ENCODE measurements around the gene LHX6.

Gene LHX6

DNA sequence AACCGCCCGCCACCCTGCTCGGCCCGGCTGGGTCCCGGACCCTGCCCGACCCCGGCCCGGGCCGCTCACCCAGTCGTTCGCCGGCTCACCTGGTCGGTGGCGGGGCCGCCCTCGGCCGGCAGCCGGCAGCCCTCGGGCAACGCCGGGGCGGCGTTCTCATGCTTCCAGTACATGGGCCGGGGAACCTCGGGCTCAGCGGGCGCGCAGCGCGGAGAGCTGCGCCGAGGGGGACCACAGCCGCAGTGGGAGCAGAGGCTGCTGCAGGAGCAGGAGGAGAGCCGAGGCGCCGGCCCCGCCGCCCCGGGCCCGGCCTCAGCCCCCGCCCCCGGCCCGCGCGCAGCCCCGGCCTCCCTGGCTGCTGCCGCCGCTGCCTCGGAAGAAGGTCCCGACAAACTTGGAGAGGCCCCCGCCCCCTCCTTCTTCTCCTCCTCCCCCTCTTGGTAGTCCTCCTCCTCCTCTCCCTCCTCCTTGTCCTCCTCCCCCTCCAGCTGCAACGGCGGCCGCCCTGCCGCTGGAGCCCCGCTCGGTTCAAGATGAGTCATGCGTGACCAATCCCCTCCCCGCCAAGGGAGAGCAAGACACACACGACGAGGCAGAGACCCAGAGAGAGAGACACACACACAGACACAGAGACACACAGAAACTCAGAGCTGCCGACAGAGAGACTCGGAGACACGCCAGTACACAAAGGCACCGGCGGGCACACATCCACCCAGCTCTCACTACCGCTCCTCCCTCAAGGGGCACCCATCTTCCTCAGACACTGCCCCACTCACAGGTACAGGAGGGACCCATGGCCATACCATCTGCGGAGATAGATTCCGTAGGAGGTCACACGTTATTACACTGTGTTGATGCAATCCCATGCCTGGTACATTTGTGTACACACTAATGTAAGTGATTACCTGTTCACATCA, at the start of gene LHX6:
Gene LHX6, minus strand, starts transcription at position 390 of the 917 bp plus-strand sequence. Its CDS starts 217 bp downstream, at position 173.
- TF ChIP-seq ZFX (IDR thresholded peaks at IDR 0.05) (no peak), CTCF (conservative IDR thresholded peaks at IDR 0.05) (no peak)
- no peak within 1 kb of the TSS for H3K27ac ChIP-seq

DNA sequence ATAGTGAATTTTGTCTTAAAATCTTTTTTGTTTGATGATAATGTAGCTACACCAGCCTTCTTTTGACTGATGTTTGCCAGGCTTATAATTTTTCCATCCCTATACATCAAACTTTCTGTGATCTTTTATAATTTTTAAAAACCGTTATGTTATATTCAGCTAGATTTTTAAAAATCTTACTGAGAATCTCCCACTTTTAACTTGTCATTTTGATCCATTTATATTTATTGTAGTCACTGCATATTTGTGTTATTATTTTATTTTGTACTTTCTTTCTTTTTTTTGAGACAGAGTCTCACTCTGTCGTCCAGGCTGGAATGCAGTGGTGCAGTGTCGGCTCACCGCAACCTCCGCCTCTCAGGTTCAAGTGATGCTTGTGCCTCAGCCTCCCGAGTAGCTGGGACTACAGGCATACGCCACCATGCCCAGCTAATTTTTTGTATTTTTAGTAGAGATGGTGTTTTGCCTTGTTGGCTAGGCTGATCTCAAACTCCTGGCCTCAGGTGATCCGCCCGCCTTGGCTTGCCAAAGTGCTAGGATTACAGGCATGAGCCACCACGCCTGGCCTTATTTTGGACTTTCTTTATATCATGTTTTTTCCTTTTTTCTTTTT, 48.6 kb upstream of the LHX6 start:
- TF ChIP-seq CTCF (conservative IDR thresholded peaks at IDR 0.05) = no peak
- no peak for TF ChIP-seq ZFX (IDR thresholded peaks at IDR 0.05)

DNA sequence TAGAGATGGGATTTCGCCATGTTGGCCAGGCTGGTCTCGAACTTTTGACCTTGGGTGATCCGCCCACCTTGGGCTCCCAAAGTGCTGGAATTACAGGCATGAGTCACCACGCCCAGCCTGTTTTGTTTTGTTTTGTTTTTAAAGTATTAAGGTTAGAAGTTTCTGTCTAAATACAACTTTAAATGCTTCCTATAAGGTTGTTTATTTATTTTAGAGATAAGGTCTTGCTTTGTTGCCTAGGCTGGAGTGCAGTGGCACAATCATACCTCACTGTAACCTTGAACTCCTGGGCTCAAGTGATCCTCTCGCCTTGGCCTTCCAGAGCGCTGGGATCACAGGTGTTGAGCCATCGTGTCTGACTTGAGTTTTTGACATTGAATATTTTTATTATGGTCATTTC, 47.3 kb upstream of the LHX6 start:
- TF ChIP-seq ZFX (IDR thresholded peaks at IDR 0.05) = no peak
- TF ChIP-seq CTCF (conservative IDR thresholded peaks at IDR 0.05) = no peak
- no peak overlapping the region for H3K27ac ChIP-seq

More for the DNA sequence above, 48.6 kb upstream of the LHX6 start:
- no peak overlapping the region for H3K27ac ChIP-seq

GRCh38 chr9:122274055-122274454, 45.3 kb upstream of the LHX6 start:
- TF ChIP-seq ZFX (IDR thresholded peaks at IDR 0.05) (no peak), CTCF (conservative IDR thresholded peaks at IDR 0.05) (no peak)
- H3K27ac ChIP-seq = no peak overlapping the region

- TF ChIP-seq ZFX (IDR thresholded peaks at IDR 0.05) (no peak), CTCF (conservative IDR thresholded peaks at IDR 0.05) (no peak)
- H3K27ac ChIP-seq = no peak overlapping the region
Measured at GRCh38 chr9:122268041-122268814, 39.5 kb upstream of the LHX6 start.

- peak overlapping the region; percentile 86 for H3K27ac ChIP-seq
- TF ChIP-seq CTCF (conservative IDR thresholded peaks at IDR 0.05) = peak; percentile 22; the same call in 1 of the 2 replicates
- no peak for TF ChIP-seq ZFX (IDR thresholded peaks at IDR 0.05)
Measured at GRCh38 chr9:122265149-122265915, 36.6 kb upstream of the LHX6 start.
